ENCODE data around the gene ANKFN1.

ANKFN1 gene

DNA sequence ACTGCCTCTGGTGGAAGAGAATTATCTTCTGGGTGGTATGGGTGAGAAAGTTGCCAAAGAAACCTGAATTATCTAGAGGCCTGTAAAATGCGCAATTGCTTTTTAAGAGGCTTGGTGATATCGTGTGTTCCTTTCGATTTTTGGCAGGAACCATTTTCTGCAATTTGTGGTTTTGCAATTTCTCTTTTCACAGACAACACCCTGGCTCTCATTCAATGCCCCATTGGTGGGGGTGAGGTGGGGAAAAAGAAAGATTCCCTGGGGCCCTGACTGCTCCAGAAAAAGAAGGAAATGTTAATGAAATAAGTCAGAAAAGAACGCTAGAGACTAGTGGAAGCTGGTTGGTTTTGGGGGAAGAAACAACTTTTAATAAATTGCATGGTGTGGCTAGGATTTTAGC, 77.4 kb downstream of the ANKFN1 start:
- TF ChIP-seq, protein P1, sequence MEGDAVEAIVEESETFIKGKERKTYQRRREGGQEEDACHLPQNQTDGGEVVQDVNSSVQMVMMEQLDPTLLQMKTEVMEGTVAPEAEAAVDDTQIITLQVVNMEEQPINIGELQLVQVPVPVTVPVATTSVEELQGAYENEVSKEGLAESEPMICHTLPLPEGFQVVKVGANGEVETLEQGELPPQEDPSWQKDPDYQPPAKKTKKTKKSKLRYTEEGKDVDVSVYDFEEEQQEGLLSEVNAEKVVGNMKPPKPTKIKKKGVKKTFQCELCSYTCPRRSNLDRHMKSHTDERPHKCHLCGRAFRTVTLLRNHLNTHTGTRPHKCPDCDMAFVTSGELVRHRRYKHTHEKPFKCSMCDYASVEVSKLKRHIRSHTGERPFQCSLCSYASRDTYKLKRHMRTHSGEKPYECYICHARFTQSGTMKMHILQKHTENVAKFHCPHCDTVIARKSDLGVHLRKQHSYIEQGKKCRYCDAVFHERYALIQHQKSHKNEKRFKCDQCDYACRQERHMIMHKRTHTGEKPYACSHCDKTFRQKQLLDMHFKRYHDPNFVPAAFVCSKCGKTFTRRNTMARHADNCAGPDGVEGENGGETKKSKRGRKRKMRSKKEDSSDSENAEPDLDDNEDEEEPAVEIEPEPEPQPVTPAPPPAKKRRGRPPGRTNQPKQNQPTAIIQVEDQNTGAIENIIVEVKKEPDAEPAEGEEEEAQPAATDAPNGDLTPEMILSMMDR (IDR thresholded peaks at IDR 0.05; ENCODE audit: control extremely low read depth, extremely low read depth, low read depth, missing control alignments) = no peak
- ChIA-PET CTCF (no interaction called here), POLR2A (no interaction called here)
- no peak for DNase-seq (ENCODE audit: extremely low spot score)

DNA sequence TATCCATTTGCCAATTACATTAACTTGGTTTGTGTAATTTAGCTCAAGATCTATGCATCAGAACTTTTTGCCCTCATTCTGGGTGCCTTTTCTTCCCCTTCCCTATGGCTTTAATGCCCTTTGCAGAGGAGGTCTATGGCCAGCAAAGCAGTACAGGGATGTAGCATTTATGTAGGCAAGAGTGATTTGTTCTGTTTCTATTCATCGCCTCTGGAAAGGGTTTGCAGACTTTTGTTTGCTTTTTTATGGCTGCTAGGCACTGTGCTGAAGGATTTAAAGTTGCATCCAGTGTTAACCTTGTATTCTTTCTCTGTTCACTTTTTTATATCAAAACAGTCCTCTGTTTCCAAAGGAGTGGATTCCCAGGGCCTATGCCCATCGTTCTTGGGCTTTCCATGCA, 78.0 kb downstream of the ANKFN1 start:
- TF ChIP-seq, protein P1 (IDR thresholded peaks at IDR 0.05; ENCODE audit: control extremely low read depth, extremely low read depth, low read depth, missing control alignments) = no peak
- ChIA-PET CTCF (no interaction called here), POLR2A (no interaction called here)
- DNase-seq (ENCODE audit: extremely low spot score) = no peak

DNA sequence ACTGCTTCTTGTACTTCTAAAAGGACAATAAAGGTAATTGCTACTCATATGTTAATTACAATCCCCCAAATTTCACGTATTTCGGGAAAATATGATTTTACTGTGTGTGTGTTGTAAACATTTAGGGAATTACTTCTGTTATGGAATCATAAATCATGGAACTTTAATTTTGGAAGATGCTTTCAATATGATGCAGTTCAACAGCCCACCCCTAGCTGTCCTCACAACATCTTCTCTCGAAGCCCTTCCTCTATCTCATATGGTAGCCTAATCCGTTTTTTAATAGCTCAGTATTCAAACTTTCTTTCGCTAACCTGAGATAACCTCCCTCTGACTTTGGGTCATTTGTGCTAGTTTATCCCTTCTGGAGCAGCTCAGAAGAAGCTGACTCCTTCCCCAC, 78.4 kb downstream of the ANKFN1 start:
- DNase-seq (ENCODE audit: extremely low spot score) = no peak
- CTCF ChIA-PET = no interaction called here
- TF ChIP-seq, protein P1 (IDR thresholded peaks at IDR 0.05; ENCODE audit: control extremely low read depth, extremely low read depth, low read depth, missing control alignments) = no peak
- POLR2A ChIA-PET = no interaction called here

DNA sequence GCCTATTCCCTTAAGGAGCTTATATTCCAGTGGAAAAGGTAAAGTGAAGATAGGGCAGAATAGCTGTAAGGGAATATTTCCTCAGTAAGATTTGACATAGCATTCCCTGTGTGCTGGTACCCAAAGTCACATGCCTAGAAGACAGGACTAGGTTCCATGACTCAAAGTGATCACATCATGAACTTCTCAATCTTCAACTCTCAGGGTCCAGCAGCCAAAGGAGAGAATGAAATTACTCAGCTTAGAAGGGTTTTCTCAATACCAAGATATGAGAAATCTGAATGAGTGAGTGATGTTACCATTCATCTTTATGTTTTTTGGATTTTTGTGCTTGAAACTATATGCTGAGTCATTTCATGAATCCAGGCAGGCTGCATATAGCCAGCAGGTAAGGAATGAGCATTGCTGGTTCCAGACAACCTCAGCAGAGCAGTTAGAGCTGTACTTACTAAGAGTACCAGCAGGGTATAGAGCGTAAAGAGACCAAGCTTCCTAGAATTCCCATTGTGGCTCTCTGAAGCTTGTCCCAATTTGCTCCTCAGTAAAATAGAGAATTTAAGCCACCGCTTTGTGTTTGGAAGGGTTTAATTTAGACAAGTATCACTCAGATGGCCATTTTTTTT, 91.1 kb downstream of the ANKFN1 start:
- ChIA-PET POLR2A (no interaction called here), CTCF (interaction anchor here (1.1 kb wide), 1 partner anchor 11 kb away, joined by 3 read pairs; no protein-coding TSS in a partner anchor)
- no peak for DNase-seq (ENCODE audit: extremely low spot score)
- TF ChIP-seq, protein P1 (IDR thresholded peaks at IDR 0.05; ENCODE audit: control extremely low read depth, extremely low read depth, low read depth, missing control alignments) = no peak

DNA sequence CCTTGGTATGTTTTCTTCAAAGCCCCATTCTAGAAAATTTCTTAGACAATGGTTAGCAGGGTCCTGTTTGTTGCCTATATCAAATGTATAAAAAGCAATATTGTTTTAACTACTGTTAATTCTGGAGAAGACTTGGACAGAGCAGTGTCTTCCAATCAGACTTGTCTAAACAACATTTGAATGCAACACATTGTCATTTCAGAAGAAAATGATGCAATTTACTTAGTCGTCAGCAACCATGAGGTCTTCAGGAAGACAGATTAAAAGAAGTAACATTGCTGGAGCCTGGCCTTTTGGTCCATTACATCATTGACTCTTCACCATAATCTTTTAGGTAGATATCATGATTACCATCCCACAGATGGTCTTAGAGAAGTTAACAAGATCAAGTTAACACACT, 94.5 kb downstream of the ANKFN1 start:
- TF ChIP-seq, protein P1 (IDR thresholded peaks at IDR 0.05; ENCODE audit: control extremely low read depth, extremely low read depth, low read depth, missing control alignments) = no peak
- ChIA-PET POLR2A (no interaction called here), CTCF (no interaction called here)
- DNase-seq (ENCODE audit: extremely low spot score) = no peak

DNA sequence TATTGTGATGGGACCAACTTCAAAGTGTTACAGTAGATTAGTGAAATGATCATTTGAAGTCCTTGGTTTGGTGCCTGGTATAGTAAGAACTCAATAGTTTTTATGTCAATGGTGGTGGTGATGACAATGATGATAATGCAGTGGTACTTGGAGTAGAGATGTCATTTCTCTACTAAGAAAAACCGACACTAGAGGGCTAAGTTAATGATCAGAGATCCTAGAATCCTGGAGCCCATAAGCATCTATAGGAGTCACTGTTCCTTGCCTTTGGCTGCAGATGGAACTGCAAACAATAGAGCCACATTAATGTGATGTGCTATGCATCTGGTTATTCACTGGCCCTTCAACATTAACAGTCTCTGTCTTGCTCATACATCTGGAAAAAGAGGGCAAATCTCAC, 103.8 kb downstream of the ANKFN1 start:
- ChIA-PET POLR2A (no interaction called here), CTCF (interaction anchor here (1.8 kb wide), 1 partner anchor 14 kb away, joined by 3 read pairs; no protein-coding TSS in a partner anchor)
- DNase-seq (ENCODE audit: extremely low spot score) = no peak
- TF ChIP-seq, protein P1 (IDR thresholded peaks at IDR 0.05; ENCODE audit: control extremely low read depth, extremely low read depth, low read depth, missing control alignments) = no peak
